GM12878 (cell line): Measurements from ENCODE around the gene CREBBP. TPM values are rescaled to one million over a fixed set of nuclear protein-coding genes. Genes with fewer than 3 reads are reported as not detected.

Experiments
- CEBPZ ChIP-seq: fragments of 150-350 bp; IDR thresholded peaks from 2 replicates; pipeline ENCODE4 v1.6.1; 2016; ENCODE audit warnings: low read depth, low read length
- HCFC1 ChIP-seq: fragments of 150-350 bp; IDR thresholded peaks from 2 replicates; pipeline ENCODE4 v1.6.1; 2014; ENCODE audit warnings: low read length
- HDAC6 ChIP-seq: fragments of 200-600 bp; sonication (generic); IDR thresholded peaks from one replicate; pipeline ENCODE4 v1.8.0; 2017; ENCODE audit warnings: antibody characterized with exemption; ENCODE audit not compliant: unreplicated experiment
- JUNB ChIP-seq: IDR thresholded peaks from 2 replicates; pipeline ENCODE4 v1.6.1; 2016; ENCODE audit warnings: antibody characterized with exemption, mild to moderate bottlenecking
- MEF2B ChIP-seq: fragments of 450-650 bp; IDR thresholded peaks from 2 replicates; pipeline ENCODE4 v1.6.1; 2018; ENCODE audit warnings: mild to moderate bottlenecking, moderate library complexity; ENCODE audit not compliant: partially characterized antibody, poor library complexity, severe bottlenecking
- MTA2 ChIP-seq: fragments of 450-650 bp; IDR thresholded peaks from 2 replicates; pipeline ENCODE4 v1.6.1; 2016; ENCODE audit warnings: low read depth, mild to moderate bottlenecking, moderate library complexity
- NR2F1 ChIP-seq: fragments of 450-650 bp; conservative IDR thresholded peaks from 2 replicates; pipeline ENCODE4 v1.6.1; 2017; ENCODE audit warnings: mild to moderate bottlenecking
- RAD21 ChIP-seq: IDR thresholded peaks from 2 replicates; pipeline ENCODE4 v1.6.1; 2011; ENCODE audit warnings: mild to moderate bottlenecking, low read depth, low read length, moderate library complexity; ENCODE audit not compliant: insufficient read depth
- SIN3A ChIP-seq: IDR thresholded peaks from 2 replicates; pipeline ENCODE4 v1.6.1; 2012; ENCODE audit warnings: low read depth, low read length, improper control_type of control experiment
- SIX5 ChIP-seq: IDR thresholded peaks from 2 replicates; pipeline ENCODE4 v1.6.1; 2011; ENCODE audit warnings: mild to moderate bottlenecking, low read depth, low read length, moderate library complexity; ENCODE audit not compliant: severe bottlenecking
- STAT1 ChIP-seq: fragments of 450-650 bp; conservative IDR thresholded peaks from 2 replicates; pipeline ENCODE4 v1.6.1; 2014; ENCODE audit warnings: antibody characterized with exemption, mild to moderate bottlenecking
- TBL1XR1 ChIP-seq: IDR thresholded peaks from 2 replicates; pipeline ENCODE4 v1.6.1; 2012; ENCODE audit warnings: low read depth, low read length, improper control_type of control experiment
- YY1 ChIP-seq: IDR thresholded peaks from 2 replicates; pipeline ENCODE4 v1.6.1; 2011; ENCODE audit warnings: low read depth, mild to moderate bottlenecking, low read length
- ZNF687 ChIP-seq: fragments of 450-650 bp; IDR thresholded peaks from 2 replicates; pipeline ENCODE4 v1.6.1; 2017; ENCODE audit warnings: mild to moderate bottlenecking, moderate library complexity
- polyA plus RNA-seq, 11 experiments: library from polyadenylated mRNA; depleted of rRNA in 4 of 11; unstranded in 6 of 11; stranded (reverse) in 5 of 11; fragments of >200 nt; fragmentation: Nextera tagmentation in 4 of 11; fragmentation: Illumina TruSeq in 1 of 11; extraction: Ambion mirVana in 4 of 11; extraction: Trizol in 1 of 11; gene quantifications; 1 replicate in 1 of 11; 2 replicates in 10 of 11; pipeline versions ENCODE4 v1.2.1 to v1.2.3, GENCODE V29; 2011 to 2016; ENCODE audit warnings: inconsistent platforms in 2 of 11, missing spikeins in 2 of 11, low read depth in 1 of 11
- total RNA-seq, 4 experiments: library from RNA; depleted of rRNA in 3 of 4; stranded (reverse); fragments of >200 nt in 3 of 4; fragmentation: Illumina TruSeq in 1 of 4; extraction: Trizol in 1 of 4; gene quantifications; 2 replicates each; pipeline versions ENCODE4 v1.2.1 to v1.2.3, GENCODE V29; 2013 to 2021

The CREBBP gene
- total and polyA plus RNA-seq, 10 of the 15 experiments (the other 5 are each of a cell fraction or from before 2014, with no cell fraction given), result 3.4 to 32.7 (median 7.9) TPM

GRCh38 chr16:3879887-3880564 is 487 bp downstream of the CREBBP start (continued):
- TF ChIP-seq RAD21 (0 out of 2 replicates have a peak, but pooled peaks have one; percentile 24), MTA2 (no peak), HDAC6 (no peak), JUNB (no peak), SIX5 (no peak), YY1 (peak; percentile 42; the same call in 1 of the 2 replicates), SIN3A (no peak), STAT1 (no peak), HCFC1 (no peak), MEF2B (no peak), CEBPZ (no peak), NR2F1 (no peak), TBL1XR1 (no peak; the same call in 1 of the 2 replicates), ZNF687 (no peak)
- TF ChIP-seq, all 136 proteins: peak for 7
